HepG2 (cell line): ENCODE measurements around the gene EEA1. TPM values are rescaled to one million over a fixed set of nuclear protein-coding genes. Genes with fewer than 3 reads are reported as not detected.

Experiments used
- CAMTA2 ChIP-seq: sonication (generic); formaldehyde crosslinking; IDR thresholded peaks from 2 replicates; pipeline ENCODE4 v1.4.0; 2020; ENCODE audit warnings: mild to moderate bottlenecking, missing genetic modification reagents, borderline replicate concordance
- CCAR2 ChIP-seq: fragments of 200-400 bp; formaldehyde crosslinking; optimal IDR thresholded peaks from 2 replicates; pipeline ENCODE3; 2018; ENCODE audit warnings: low read depth, mild to moderate bottlenecking, low read length, moderate library complexity
- DNMT3B ChIP-seq: conservative IDR thresholded peaks from 2 replicates; pipeline ENCODE4 v1.6.1; 2016; ENCODE audit warnings: missing biosample characterization, control low read depth
- ELF1 ChIP-seq: sonication (generic); formaldehyde crosslinking; IDR thresholded peaks from 2 replicates; pipeline ENCODE4 v1.4.0; 2020; ENCODE audit warnings: missing genetic modification reagents
- ELF4 ChIP-seq: sonication (generic); formaldehyde crosslinking; IDR thresholded peaks from 2 replicates; pipeline ENCODE4 v1.5.0; 2020; ENCODE audit warnings: missing genetic modification reagents, mild to moderate bottlenecking, moderate library complexity, borderline replicate concordance
- HDAC6 ChIP-seq: fragments of 200-600 bp; sonication (generic); IDR thresholded peaks from 2 replicates; pipeline ENCODE4 v1.7.0; 2017; ENCODE audit warnings: mild to moderate bottlenecking, antibody characterized with exemption, low read length, low read depth
- JUND ChIP-seq: sonication (generic); formaldehyde crosslinking; IDR thresholded peaks from 2 replicates; pipeline ENCODE4 v1.8.0; 2022; ENCODE audit warnings: mild to moderate bottlenecking, missing genetic modification reagents
- MAFF ChIP-seq: IDR thresholded peaks from 2 replicates; pipeline ENCODE4 v1.6.1; 2011; ENCODE audit warnings: low read depth, low read length, improper control_type of control experiment
- RBM22 ChIP-seq: fragments of 200-400 bp; formaldehyde crosslinking; optimal IDR thresholded peaks from 2 replicates; pipeline ENCODE3; 2017; ENCODE audit warnings: mild to moderate bottlenecking, low read length, moderate library complexity
- SIX1 ChIP-seq: sonication (generic); formaldehyde crosslinking; IDR thresholded peaks from 2 replicates; pipeline ENCODE4 v1.4.0; 2020; ENCODE audit warnings: missing genetic modification reagents, borderline replicate concordance
- ZMYM2 ChIP-seq: sonication (generic); formaldehyde crosslinking; IDR thresholded peaks from 2 replicates; pipeline ENCODE4 v1.8.0; 2022; ENCODE audit warnings: mild to moderate bottlenecking, missing genetic modification reagents
- ZNF788 ChIP-seq: sonication (generic); formaldehyde crosslinking; IDR thresholded peaks from 2 replicates; pipeline ENCODE4 v1.5.0; 2020; ENCODE audit warnings: mild to moderate bottlenecking, missing genetic modification reagents, borderline replicate concordance
- polyA plus RNA-seq, 8 experiments: library from polyadenylated mRNA; depleted of rRNA in 3 of 8; stranded (reverse) in 7 of 8; unstranded in 1 of 8; fragments of >200 nt; fragmentation: Illumina TruSeq in 4 of 8; extraction: Trizol in 4 of 8; gene quantifications; 2 replicates each; pipeline versions ENCODE4 v1.2.1 to v1.2.3, GENCODE V29; 2011 to 2016; ENCODE audit warnings: low read depth in 4 of 8, missing spikeins in 1 of 8, mixed read lengths in 1 of 8; ENCODE audit not compliant: insufficient read depth in 1 of 8
- total RNA-seq, 5 experiments: library from RNA; depleted of rRNA; stranded (reverse); fragments of >200 nt; fragmentation: Illumina TruSeq; extraction: Trizol; gene quantifications; 2 replicates each; pipeline ENCODE4 v1.2.3, GENCODE V29; 2016; ENCODE audit warnings: low read depth in 1 of 5
- TF ChIP-seq, protein P1 (sequence below): sonication (generic); formaldehyde crosslinking; IDR thresholded peaks from 2 replicates; pipeline ENCODE4 v1.4.0; 2020; ENCODE audit warnings: mild to moderate bottlenecking, missing genetic modification reagents
- TF ChIP-seq, protein P2 (sequence below): sonication (generic); IDR thresholded peaks from 2 replicates; pipeline ENCODE4 v1.6.1; 2016; ENCODE audit warnings: low read depth, borderline replicate concordance
- TF ChIP-seq, protein P3 (sequence below): IDR thresholded peaks from 2 replicates; pipeline ENCODE4 v1.6.1; 2018; ENCODE audit warnings: missing genetic modification reagents
- TF ChIP-seq, protein P4 (sequence below): sonication (generic); formaldehyde crosslinking; IDR thresholded peaks from 2 replicates; pipeline ENCODE4 v1.8.1; 2022; ENCODE audit warnings: low read depth, mild to moderate bottlenecking, missing genetic modification reagents
- TF ChIP-seq, protein P5 (sequence below): sonication (generic); formaldehyde crosslinking; IDR thresholded peaks from 2 replicates; pipeline ENCODE4 v1.5.1; 2020; ENCODE audit warnings: mild to moderate bottlenecking, missing genetic modification reagents, borderline replicate concordance
- TF ChIP-seq, protein P6 (sequence below): sonication (generic); formaldehyde crosslinking; IDR thresholded peaks from 2 replicates; pipeline ENCODE4 v1.8.1; 2023; ENCODE audit warnings: missing genetic modification reagents, mild to moderate bottlenecking, borderline replicate concordance

The EEA1 gene
- total and polyA plus RNA-seq, 2 of the 13 experiments (the other 11 are each of a cell fraction or from before 2014, with no cell fraction given), result 5.0 to 19.3 TPM

DNA sequence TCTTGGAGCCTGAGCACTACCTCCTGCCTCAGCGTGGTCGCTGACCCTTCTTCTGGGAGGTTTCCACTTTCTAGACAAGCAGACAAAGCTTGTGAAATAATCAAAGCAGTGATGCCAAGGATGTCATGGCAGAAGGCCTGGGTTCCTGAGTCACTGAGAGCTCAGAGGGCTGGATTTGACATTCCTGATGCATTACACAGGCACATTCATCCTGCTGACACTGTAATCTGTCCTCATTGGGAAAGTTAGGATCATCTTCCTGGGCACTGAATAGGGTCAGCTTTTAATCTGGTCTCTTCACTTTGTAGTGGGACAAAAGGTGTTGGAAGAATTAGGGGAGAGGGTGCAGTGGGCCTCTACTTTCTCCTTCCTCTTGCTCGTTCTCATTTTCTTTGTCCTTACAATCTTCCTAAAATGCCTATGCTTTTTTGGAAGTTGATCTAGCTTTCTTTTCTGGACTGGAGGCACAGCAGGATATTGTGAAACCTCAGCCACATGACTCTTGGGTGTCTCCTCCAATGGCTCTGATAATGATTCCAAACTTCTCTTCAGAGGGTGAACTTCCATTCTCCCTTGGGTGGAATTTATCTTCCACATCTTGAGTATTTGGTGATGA is 29.6 kb downstream of the EEA1 start (continued):
- TF ChIP-seq HDAC6, result no peak
- TF ChIP-seq ZMYM2 (CRISPR knock-in tag), result 0 out of 2 replicates have a peak, but pooled peaks have one; percentile 21
- TF ChIP-seq SIX1 (CRISPR knock-in tag), result no peak
- TF ChIP-seq MAFF, result peak; percentile 68
- TF ChIP-seq DNMT3B (CRISPR knock-in tag), result no peak
- TF ChIP-seq ELF4 (CRISPR knock-in tag), result no peak
- TF ChIP-seq ELF1, result 0 out of 2 replicates have a peak, but pooled peaks have one; percentile 10
- TF ChIP-seq, protein P1, sequence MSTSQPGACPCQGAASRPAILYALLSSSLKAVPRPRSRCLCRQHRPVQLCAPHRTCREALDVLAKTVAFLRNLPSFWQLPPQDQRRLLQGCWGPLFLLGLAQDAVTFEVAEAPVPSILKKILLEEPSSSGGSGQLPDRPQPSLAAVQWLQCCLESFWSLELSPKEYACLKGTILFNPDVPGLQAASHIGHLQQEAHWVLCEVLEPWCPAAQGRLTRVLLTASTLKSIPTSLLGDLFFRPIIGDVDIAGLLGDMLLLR (CRISPR knock-in tag), result no peak
- TF ChIP-seq, protein P2, sequence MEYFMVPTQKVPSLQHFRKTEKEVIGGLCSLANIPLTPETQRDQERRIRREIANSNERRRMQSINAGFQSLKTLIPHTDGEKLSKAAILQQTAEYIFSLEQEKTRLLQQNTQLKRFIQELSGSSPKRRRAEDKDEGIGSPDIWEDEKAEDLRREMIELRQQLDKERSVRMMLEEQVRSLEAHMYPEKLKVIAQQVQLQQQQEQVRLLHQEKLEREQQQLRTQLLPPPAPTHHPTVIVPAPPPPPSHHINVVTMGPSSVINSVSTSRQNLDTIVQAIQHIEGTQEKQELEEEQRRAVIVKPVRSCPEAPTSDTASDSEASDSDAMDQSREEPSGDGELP, result no peak
- TF ChIP-seq CAMTA2 (CRISPR knock-in tag), result no peak
- TF ChIP-seq, protein P3, sequence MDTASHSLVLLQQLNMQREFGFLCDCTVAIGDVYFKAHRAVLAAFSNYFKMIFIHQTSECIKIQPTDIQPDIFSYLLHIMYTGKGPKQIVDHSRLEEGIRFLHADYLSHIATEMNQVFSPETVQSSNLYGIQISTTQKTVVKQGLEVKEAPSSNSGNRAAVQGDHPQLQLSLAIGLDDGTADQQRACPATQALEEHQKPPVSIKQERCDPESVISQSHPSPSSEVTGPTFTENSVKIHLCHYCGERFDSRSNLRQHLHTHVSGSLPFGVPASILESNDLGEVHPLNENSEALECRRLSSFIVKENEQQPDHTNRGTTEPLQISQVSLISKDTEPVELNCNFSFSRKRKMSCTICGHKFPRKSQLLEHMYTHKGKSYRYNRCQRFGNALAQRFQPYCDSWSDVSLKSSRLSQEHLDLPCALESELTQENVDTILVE (CRISPR knock-in tag), result no peak
- TF ChIP-seq, protein P4, sequence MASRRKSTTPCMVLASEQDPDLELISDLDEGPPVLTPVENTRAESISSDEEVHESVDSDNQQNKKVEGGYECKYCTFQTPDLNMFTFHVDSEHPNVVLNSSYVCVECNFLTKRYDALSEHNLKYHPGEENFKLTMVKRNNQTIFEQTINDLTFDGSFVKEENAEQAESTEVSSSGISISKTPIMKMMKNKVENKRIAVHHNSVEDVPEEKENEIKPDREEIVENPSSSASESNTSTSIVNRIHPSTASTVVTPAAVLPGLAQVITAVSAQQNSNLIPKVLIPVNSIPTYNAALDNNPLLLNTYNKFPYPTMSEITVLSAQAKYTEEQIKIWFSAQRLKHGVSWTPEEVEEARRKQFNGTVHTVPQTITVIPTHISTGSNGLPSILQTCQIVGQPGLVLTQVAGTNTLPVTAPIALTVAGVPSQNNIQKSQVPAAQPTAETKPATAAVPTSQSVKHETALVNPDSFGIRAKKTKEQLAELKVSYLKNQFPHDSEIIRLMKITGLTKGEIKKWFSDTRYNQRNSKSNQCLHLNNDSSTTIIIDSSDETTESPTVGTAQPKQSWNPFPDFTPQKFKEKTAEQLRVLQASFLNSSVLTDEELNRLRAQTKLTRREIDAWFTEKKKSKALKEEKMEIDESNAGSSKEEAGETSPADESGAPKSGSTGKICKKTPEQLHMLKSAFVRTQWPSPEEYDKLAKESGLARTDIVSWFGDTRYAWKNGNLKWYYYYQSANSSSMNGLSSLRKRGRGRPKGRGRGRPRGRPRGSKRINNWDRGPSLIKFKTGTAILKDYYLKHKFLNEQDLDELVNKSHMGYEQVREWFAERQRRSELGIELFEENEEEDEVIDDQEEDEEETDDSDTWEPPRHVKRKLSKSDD (CRISPR knock-in tag), result no peak
- no peak for TF ChIP-seq ZNF788 (CRISPR knock-in tag)
- TF ChIP-seq, protein P5, sequence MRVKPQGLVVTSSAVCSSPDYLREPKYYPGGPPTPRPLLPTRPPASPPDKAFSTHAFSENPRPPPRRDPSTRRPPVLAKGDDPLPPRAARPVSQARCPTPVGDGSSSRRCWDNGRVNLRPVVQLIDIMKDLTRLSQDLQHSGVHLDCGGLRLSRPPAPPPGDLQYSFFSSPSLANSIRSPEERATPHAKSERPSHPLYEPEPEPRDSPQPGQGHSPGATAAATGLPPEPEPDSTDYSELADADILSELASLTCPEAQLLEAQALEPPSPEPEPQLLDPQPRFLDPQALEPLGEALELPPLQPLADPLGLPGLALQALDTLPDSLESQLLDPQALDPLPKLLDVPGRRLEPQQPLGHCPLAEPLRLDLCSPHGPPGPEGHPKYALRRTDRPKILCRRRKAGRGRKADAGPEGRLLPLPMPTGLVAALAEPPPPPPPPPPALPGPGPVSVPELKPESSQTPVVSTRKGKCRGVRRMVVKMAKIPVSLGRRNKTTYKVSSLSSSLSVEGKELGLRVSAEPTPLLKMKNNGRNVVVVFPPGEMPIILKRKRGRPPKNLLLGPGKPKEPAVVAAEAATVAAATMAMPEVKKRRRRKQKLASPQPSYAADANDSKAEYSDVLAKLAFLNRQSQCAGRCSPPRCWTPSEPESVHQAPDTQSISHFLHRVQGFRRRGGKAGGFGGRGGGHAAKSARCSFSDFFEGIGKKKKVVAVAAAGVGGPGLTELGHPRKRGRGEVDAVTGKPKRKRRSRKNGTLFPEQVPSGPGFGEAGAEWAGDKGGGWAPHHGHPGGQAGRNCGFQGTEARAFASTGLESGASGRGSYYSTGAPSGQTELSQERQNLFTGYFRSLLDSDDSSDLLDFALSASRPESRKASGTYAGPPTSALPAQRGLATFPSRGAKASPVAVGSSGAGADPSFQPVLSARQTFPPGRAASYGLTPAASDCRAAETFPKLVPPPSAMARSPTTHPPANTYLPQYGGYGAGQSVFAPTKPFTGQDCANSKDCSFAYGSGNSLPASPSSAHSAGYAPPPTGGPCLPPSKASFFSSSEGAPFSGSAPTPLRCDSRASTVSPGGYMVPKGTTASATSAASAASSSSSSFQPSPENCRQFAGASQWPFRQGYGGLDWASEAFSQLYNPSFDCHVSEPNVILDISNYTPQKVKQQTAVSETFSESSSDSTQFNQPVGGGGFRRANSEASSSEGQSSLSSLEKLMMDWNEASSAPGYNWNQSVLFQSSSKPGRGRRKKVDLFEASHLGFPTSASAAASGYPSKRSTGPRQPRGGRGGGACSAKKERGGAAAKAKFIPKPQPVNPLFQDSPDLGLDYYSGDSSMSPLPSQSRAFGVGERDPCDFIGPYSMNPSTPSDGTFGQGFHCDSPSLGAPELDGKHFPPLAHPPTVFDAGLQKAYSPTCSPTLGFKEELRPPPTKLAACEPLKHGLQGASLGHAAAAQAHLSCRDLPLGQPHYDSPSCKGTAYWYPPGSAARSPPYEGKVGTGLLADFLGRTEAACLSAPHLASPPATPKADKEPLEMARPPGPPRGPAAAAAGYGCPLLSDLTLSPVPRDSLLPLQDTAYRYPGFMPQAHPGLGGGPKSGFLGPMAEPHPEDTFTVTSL, result no peak
- no peak for TF ChIP-seq JUND (CRISPR knock-in tag)
- no peak for TF ChIP-seq CCAR2
- no peak for TF ChIP-seq RBM22
- TF ChIP-seq, protein P6, sequence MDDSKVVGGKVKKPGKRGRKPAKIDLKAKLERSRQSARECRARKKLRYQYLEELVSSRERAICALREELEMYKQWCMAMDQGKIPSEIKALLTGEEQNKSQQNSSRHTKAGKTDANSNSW (CRISPR knock-in tag), result no peak
